Glutamatergic neuron (in vitro differentiated cells): ENCODE data around the gene USP47. TPM values are rescaled to one million over a fixed set of nuclear protein-coding genes. Genes with fewer than 3 reads are reported as not detected.

ENCODE experiments used
- DNase-seq: peaks from one replicate; pipeline ENCODE4 v3.0.0; 2022
- H3K27ac Mint-ChIP-seq: one replicate; pipeline ENCODE4 v1.8.0; 2020; ENCODE audit warnings: mild to moderate bottlenecking, mixed read lengths, inconsistent platforms; ENCODE audit not compliant: unreplicated experiment
- H3K27me3 Mint-ChIP-seq: one replicate; pipeline ENCODE4 v1.8.0; 2020; ENCODE audit warnings: mild to moderate bottlenecking, moderate library complexity, mixed read lengths, inconsistent platforms; ENCODE audit not compliant: unreplicated experiment
- H3K36me3 Mint-ChIP-seq: one replicate; pipeline ENCODE4 v1.8.0; 2020; ENCODE audit warnings: mild to moderate bottlenecking, mixed read lengths, inconsistent platforms; ENCODE audit not compliant: unreplicated experiment
- H3K4me1 Mint-ChIP-seq: one replicate; pipeline ENCODE4 v1.8.0; 2020; ENCODE audit warnings: mild to moderate bottlenecking, low read depth, mixed read lengths, inconsistent platforms; ENCODE audit not compliant: unreplicated experiment
- H3K4me3 Mint-ChIP-seq: one replicate; pipeline ENCODE4 v1.8.0; 2020; ENCODE audit warnings: mild to moderate bottlenecking, mixed read lengths, inconsistent platforms; ENCODE audit not compliant: unreplicated experiment
- H3K9me3 Mint-ChIP-seq: one replicate; pipeline ENCODE4 v1.8.0; 2020; ENCODE audit warnings: mild to moderate bottlenecking, moderate library complexity, mixed read lengths, inconsistent platforms; ENCODE audit not compliant: unreplicated experiment
- total RNA-seq: library from RNA; stranded (reverse); fragmentation: NEBNext Ultra II Directional; extraction: Animal tissue kit (Norgen Biotek cat#: 25700); gene quantifications from one replicate; pipeline ENCODE4 v1.2.1, GENCODE V29; 2021; ENCODE audit not compliant: unreplicated experiment
- TF ChIP-seq, protein P1 (sequence below): fragments of 200-600 bp; sonication (generic); IDR thresholded peaks from one replicate; pipeline ENCODE4 v1.5.0; 2021; ENCODE audit not compliant: partially characterized antibody, unreplicated experiment

The USP47 gene
- total RNA-seq, 1 donor from 2014 or later: 63.4 TPM

DNA sequence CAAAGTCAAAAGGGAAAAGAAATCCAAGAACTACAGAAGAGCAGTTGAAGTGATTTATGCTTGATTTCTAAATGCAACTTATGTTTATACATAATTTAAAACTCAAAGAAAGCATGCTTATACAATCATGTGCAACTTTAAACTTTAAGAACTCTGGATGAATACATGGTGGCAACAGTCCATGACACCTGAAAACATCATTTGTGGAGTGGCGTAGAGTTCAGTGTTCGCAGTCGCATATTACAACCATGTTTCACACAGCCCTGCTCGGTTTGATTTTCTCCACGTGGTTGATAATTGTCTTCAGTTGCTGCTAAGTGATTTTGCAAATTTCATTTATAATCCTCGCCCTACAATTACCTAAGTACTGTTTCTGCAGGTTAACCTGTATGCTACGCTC is 121.3 kb downstream of the USP47 start:
- H3K4me3 Mint-ChIP-seq: no peak overlapping the region
- no peak overlapping the region for H3K27ac Mint-ChIP-seq
- H3K9me3 Mint-ChIP-seq: peaks cover 14% of the 10 kb centered on the region
- no peak for DNase-seq
- H3K27me3 Mint-ChIP-seq: peaks cover 18% of the 10 kb centered on the region
- TF ChIP-seq, protein P1, sequence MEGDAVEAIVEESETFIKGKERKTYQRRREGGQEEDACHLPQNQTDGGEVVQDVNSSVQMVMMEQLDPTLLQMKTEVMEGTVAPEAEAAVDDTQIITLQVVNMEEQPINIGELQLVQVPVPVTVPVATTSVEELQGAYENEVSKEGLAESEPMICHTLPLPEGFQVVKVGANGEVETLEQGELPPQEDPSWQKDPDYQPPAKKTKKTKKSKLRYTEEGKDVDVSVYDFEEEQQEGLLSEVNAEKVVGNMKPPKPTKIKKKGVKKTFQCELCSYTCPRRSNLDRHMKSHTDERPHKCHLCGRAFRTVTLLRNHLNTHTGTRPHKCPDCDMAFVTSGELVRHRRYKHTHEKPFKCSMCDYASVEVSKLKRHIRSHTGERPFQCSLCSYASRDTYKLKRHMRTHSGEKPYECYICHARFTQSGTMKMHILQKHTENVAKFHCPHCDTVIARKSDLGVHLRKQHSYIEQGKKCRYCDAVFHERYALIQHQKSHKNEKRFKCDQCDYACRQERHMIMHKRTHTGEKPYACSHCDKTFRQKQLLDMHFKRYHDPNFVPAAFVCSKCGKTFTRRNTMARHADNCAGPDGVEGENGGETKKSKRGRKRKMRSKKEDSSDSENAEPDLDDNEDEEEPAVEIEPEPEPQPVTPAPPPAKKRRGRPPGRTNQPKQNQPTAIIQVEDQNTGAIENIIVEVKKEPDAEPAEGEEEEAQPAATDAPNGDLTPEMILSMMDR: no peak
- peaks cover 15% of the 10 kb centered on the region for H3K4me1 Mint-ChIP-seq
- peaks cover 9% of the 10 kb centered on the region for H3K36me3 Mint-ChIP-seq

GRCh38 chr11:11963842-11964773 is 122.3 kb downstream of the USP47 start:
- Mint-ChIP-seq H3K27me3 (peaks cover 18% of the 10 kb centered on the region), H3K27ac (no peak overlapping the region), H3K4me3 (peak overlapping the region; percentile 30), H3K4me1 (peaks cover 18% of the 10 kb centered on the region), H3K9me3 (peaks cover 16% of the 10 kb centered on the region), H3K36me3 (peaks cover 9% of the 10 kb centered on the region)
- TF ChIP-seq, protein P1: no peak
- no peak for DNase-seq

DNA sequence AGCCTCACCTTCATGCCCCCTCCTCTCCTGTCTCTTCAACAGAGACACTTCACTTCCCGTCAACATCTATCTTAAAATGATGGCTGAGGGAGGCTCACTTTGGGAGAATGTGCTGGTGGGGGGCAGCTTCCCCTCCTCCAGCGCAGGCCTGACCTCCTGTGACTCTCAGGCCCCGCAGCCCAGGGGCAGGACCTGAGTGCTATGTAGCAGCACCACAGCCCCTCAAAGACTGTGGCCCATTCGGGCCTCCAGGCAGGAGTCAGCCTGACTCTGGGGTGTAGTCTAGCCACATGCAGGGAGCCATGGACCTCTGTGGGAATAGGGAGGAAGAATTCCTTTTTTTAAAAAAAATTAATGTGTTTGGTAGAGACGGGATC is 123.0 kb downstream of the USP47 start:
- H3K36me3 Mint-ChIP-seq: peaks cover 9% of the 10 kb centered on the region
- TF ChIP-seq, protein P1: no peak
- peaks cover 17% of the 10 kb centered on the region for H3K27me3 Mint-ChIP-seq
- H3K9me3 Mint-ChIP-seq: peaks cover 16% of the 10 kb centered on the region
- H3K27ac Mint-ChIP-seq: no peak overlapping the region
- H3K4me1 Mint-ChIP-seq: peaks cover 20% of the 10 kb centered on the region
- H3K4me3 Mint-ChIP-seq: no peak overlapping the region
- no peak for DNase-seq

- DNase-seq: no peak
- H3K27me3 Mint-ChIP-seq: peaks cover 16% of the 10 kb centered on the region
- no peak overlapping the region for H3K4me3 Mint-ChIP-seq
- H3K36me3 Mint-ChIP-seq: peaks cover 9% of the 10 kb centered on the region
- H3K4me1 Mint-ChIP-seq: peaks cover 25% of the 10 kb centered on the region
- H3K9me3 Mint-ChIP-seq: peaks cover 16% of the 10 kb centered on the region
- TF ChIP-seq, protein P1: no peak
- no peak overlapping the region for H3K27ac Mint-ChIP-seq
Observed at GRCh38 chr11:11965192-11965591, 123.4 kb downstream of the USP47 start.
